Brain microvascular endothelial cell (primary cell): ENCODE data around the gene MCRIP1.

Source experiments
- DNase-seq: peaks from one replicate; pipeline ENCODE4 v3.0.0-alpha.2; 2020
- H3K27ac ChIP-seq: fragments of 250-450 bp; sonication (Bioruptor Pico); 2 replicates; pipeline ENCODE4 v1.5.1; 2020; ENCODE audit warnings: mild to moderate bottlenecking, moderate library complexity
- H3K27me3 ChIP-seq: fragments of 250-450 bp; sonication (Bioruptor Pico); replicated peaks from 2 replicates; pipeline ENCODE4 v1.5.1; 2020; ENCODE audit warnings: mild to moderate bottlenecking
- H3K36me3 ChIP-seq: fragments of 250-450 bp; sonication (Bioruptor Pico); replicated peaks from 2 replicates; pipeline ENCODE4 v1.5.1; 2020; ENCODE audit warnings: mild to moderate bottlenecking
- H3K4me3 ChIP-seq: 2 replicates; pipeline ENCODE4 v1.5.1; 2011; ENCODE audit warnings: low read depth, mild to moderate bottlenecking, control low read depth, low read length, moderate library complexity
- CTCF ChIP-seq: IDR thresholded peaks from 2 replicates; pipeline ENCODE4 v1.5.1; 2011; ENCODE audit warnings: low read depth, mild to moderate bottlenecking, moderate library complexity, low read length, control low read depth, inconsistent platforms; ENCODE audit errors: missing control alignments
- in situ Hi-C: cut with HindIII; loops from 2 replicates; pipeline ENCODE4 v1.10.0; 2017; ENCODE audit warnings: low sequenced_read_pairs, low pct_ligation_motif_present

MCRIP1 gene

GRCh38 chr17:81845881-81846742 lies 13.0 kb upstream of the MCRIP1 start:
- Histone ChIP-seq H3K27ac (no peak overlapping the region), H3K27me3 (no peaks in the 10 kb centered on the region), H3K4me3 (no peak overlapping the region), H3K36me3 (peaks cover 80% of the 10 kb centered on the region)
- DNase-seq, result no peak
- in situ Hi-C loops, result no loop called here
- no peak for TF ChIP-seq CTCF

- no peak for TF ChIP-seq CTCF
- no peaks in the 10 kb centered on the region for H3K27me3 ChIP-seq
- H3K27ac ChIP-seq, result no peak overlapping the region
- H3K36me3 ChIP-seq, result peaks cover 76% of the 10 kb centered on the region
- H3K4me3 ChIP-seq, result no peak overlapping the region
- no peak for DNase-seq
- in situ Hi-C loops, result no loop called here
Measured at GRCh38 chr17:81845361-81845760, 12.3 kb upstream of the MCRIP1 start.

- in situ Hi-C loops, result no loop called here
- Histone ChIP-seq H3K36me3 (peaks cover 72% of the 10 kb centered on the region), H3K4me3 (no peak overlapping the region), H3K27me3 (no peaks in the 10 kb centered on the region), H3K27ac (no peak overlapping the region)
- no peak for DNase-seq
- TF ChIP-seq CTCF, result no peak
Measured at GRCh38 chr17:81844887-81845286, 11.8 kb upstream of the MCRIP1 start.

GRCh38 chr17:81844327-81844851 lies 11.3 kb upstream of the MCRIP1 start:
- Histone ChIP-seq H3K36me3 (peaks cover 71% of the 10 kb centered on the region), H3K27ac (no peak overlapping the region), H3K27me3 (no peaks in the 10 kb centered on the region), H3K4me3 (no peak overlapping the region)
- in situ Hi-C loops, result no loop called here
- DNase-seq, result no peak
- TF ChIP-seq CTCF, result no peak

- in situ Hi-C loops, result no loop called here
- peaks cover 67% of the 10 kb centered on the region for H3K36me3 ChIP-seq
- no peak overlapping the region for H3K27ac ChIP-seq
Measured at GRCh38 chr17:81843713-81844326, 10.7 kb upstream of the MCRIP1 start.

More at GRCh38 chr17:81843713-81844326, 10.7 kb upstream of the MCRIP1 start:
- TF ChIP-seq CTCF, result no peak
- no peak overlapping the region for H3K4me3 ChIP-seq
- no peaks in the 10 kb centered on the region for H3K27me3 ChIP-seq
- DNase-seq, result no peak
